Measurements from ENCODE around the gene NINJ2.

The NINJ2 gene

GRCh38 chr12:522692-523378 lies 140.4 kb downstream of the NINJ2 start:
- DNase-seq, result no peak

DNA sequence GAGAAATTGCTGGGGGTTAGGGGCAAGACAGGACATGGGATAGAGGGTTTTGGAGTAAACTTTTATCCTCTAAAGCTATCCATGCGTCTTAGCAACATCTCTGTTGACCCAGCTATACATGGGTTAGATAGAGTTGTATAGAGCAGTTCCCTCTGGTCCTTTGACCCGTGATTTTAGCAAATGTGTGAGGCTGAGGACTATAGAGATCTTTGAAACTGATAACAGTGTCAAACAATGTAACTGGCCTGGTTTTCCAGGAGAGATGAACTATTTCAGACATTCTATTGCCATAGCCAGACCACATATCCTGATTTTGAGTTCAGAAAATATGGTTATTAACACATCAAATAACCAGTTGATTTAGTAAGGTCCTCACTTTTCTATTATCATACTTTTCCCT lies 143.1 kb downstream of the NINJ2 start:
- DNase-seq, result no peak

GRCh38 chr12:517538-517937 lies 145.7 kb downstream of the NINJ2 start:
- DNase-seq, result no peak

Measured in activated gamma-delta T cell treated with Interleukin-2 at 50 U/mL for 16 hours (primary cell).